ENCODE measurements around the gene COL13A1.

The COL13A1 gene

DNA sequence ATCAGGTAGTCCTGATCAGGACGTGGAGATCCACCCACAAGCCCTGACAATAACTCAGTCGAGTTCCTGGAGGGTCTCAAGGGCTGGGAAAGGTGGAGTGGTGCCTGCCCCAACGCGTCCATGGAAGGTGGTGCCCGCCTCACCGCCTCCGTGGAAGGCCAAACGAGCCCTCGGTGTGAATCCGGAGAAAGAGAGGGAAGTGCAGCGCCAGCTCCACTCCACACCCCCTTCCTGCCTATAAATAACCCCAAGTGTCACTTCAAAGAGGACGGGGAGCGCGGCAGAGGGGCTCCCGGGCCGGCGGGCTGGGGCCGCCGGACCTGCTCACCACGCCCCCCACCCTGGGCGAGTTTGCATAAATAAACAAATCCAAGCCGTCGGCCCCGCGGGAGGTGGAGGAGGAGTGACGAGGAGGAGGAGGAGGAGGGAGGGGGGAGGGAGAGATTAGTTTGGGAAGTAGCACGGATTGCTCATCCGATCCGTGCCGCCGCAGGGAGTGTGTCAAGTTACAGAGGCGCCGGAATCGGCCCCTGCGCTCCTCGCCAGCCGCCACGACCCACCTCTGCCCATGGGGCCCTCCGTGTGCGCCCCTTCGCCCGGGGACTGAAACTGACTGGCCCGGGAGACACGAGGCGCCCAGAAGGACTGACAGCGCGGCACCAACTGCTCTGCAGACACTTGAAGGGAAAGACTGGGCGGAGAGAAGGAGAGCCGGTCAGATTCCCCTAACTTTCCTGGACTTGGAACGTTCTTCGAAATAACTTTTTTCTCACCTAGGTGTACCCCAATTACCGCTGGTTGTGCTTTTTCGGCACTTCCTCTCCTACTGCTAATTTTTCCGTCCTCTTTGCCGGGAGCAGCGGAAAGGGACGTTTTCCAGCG is at the start of gene COL13A1:
TSS of gene COL13A1 (plus strand) at position 473 of the 882 bp plus-strand sequence. CDS start 518 bp downstream, outside the sequence.
- no peak for DNase-seq

- DNase-seq = no peak
Observed at GRCh38 chr10:69752479-69752878, 49.2 kb upstream of the COL13A1 start.

DNA sequence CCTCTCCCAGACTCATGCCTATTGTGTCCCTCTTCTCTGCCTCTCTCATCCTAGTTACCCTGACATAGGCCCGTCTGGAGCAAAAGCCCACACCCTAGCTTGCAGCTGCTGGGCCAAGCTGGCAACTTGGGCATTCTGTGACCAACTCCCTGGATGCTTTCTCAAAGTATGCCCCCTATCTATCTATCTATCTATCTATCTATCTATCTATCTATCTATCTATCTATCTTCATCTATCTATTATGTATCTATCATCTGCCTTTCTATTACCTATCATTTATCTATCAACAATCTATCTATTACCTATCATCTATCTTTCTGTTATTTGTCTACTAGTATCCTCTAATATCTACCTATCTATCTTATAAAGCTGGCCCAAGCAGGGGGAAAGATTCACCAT is 45.4 kb upstream of the COL13A1 start:
- DNase-seq = no peak

DNA sequence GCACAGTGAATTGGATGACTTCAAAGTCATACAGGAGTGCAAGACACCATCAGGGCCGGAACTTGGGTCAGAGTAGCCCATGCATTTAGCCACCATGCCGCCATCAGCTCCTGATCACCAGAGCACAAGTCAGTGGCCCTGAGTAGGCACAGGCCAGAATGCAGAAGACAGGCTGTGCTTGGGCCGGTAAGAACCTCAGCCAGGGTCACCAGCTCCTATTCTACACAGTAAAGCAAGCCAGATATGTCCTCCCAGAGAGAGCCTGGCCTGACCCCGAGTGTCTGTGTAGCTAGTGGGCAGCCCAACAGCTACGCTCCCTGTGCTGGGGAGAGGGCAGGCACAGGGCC is 44.5 kb upstream of the COL13A1 start:
- DNase-seq = no peak

DNA sequence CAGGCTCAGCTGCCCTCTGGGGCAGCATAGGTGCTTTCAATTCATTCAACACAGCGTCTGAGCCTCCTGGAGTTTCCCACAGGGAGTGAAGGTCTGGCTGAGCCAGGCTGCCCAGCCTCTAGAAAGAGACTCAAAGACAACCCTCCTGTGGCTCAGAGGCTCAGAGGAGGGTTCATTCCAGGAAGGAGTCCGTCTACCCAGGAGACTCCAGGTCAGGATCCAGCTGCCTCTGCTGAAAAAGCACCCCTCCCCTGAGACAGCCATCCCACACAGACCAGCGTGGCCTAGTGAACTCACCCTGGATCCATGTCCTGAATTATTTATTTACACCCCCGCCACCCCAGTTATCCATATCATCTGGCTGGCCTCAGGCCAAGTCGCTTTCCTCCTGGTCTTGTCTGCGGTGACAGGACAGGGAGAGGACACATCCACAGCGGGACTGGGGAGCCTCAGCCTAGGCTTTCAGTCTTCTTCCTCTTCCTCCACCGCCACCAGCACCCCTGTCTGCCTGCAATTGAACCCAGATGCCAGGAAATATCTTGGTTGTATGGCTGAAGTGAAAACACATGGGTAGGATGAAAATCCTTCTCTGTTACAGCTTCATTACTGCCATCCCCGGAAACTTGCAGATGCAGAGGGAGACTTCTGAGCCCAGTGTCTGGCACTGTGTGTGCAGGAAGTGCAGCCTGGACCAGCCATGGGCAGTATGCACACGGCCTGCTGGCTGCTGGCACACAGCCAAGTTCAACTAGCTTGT is 44.0 kb upstream of the COL13A1 start:
- no peak for DNase-seq

DNA sequence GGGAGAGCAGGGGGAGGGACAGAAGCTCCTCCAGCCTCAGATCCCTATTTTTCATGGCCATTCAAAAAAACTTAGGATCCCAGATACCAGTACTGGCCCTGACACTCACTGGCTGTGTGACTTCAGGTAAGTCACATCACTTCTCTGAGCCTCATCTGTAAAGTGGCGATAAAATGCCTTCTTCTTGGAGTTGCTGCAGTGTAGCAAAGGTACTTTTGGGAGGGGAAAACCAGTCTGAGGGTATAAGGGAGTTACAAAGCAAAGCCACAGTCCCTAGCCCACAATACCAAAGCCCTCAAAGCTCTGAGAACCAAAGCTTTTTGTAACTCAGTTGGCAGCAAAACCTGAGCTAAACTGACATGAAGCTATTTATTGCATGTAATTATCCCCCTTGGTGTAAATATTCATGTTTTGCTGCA is 43.4 kb upstream of the COL13A1 start:
- DNase-seq = no peak

DNA sequence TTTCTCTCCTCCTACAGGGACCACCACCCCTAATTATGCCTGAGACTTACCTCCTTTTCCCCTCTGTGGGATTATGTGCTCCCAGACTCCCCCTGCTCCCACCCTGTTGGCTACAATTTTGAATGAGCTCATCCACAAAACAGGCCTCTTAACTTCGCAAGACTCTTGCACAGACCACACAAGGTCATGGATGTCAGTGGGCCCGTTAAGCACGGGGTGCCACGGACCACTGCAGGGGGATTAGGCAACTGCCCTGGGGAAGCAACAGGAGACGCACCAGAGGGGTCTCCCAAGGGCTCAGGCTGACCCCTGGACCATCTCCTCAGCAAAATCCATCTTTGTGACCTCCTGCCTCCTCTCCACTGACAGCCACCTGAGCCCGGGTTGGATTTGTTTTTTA is 42.1 kb upstream of the COL13A1 start:
- no peak for DNase-seq

DNA sequence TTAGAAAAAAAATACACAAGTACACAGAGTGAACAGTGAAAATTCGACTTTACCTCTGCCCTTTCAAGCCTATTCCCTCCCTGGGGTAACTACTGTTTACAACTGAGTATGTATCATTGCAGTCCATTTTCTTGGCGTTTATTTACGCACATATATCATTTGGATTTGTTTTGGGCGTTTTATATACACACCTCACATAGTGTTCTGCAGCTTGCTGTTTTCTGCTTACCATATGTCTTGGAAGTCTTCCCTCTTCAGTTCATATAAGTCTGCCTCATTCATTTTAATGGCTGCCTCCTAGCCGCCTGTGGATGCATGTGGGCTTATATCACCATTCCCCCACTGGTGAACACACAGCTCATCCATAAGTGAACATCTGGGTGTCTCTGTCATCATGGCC is 41.6 kb upstream of the COL13A1 start:
- no peak for DNase-seq

- no peak for DNase-seq
Observed at GRCh38 chr10:69761320-69761719, 40.4 kb upstream of the COL13A1 start.

- no peak for DNase-seq
Observed at GRCh38 chr10:69766161-69766910, 35.4 kb upstream of the COL13A1 start.

GRCh38 chr10:69767793-69768192 is 33.9 kb upstream of the COL13A1 start:
- no peak for DNase-seq

DNA sequence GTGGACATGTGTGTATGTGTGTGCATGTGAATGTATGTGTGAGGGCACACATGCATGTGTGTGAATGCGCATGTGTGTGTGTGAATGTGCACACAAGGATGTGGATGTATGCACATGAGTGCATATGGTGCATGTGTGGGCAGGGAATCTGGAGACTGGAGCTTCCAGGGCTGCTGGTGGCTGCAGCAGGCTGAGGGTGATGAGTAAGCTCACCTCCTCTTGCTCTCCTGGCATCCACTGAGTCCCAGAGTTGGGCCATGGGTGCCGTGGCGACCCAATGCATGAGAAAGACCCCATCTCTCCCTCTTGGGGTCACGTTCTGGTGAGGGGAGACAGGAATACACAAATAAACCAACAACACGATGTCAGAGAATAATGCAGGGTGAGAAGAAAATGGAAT is 33.3 kb upstream of the COL13A1 start:
- no peak for DNase-seq

DNA sequence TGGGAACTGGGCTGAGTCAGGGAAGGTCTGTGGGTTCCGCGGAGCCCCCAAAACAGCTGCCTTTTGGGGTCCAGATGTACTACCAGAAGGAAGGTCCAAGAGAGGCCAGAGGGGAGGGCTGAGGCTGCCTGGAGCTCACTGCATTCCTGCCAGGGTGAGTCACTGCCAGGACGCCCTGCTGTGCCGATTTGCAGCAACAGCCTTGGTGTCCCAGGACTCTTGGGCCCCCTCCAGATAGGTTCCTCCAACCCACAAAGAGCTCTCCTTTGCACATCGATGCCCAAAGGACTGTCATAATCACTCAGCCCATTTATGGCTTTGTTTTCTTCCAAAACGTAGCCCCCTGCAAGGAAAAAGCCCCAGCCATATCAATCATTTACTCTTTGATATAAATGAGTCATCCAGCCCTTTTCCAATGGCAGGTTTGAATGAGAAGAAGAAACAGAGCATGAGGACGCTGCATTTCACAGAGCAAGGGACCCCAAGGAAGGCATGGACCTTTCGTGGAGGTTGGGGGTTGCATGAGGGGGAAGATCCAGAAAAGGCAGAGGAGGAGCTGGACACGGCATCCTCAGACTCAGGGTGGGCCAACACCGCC is 32.2 kb upstream of the COL13A1 start:
- DNase-seq = no peak

GRCh38 chr10:69772933-69773704 is 28.6 kb upstream of the COL13A1 start:
- no peak for DNase-seq

DNA sequence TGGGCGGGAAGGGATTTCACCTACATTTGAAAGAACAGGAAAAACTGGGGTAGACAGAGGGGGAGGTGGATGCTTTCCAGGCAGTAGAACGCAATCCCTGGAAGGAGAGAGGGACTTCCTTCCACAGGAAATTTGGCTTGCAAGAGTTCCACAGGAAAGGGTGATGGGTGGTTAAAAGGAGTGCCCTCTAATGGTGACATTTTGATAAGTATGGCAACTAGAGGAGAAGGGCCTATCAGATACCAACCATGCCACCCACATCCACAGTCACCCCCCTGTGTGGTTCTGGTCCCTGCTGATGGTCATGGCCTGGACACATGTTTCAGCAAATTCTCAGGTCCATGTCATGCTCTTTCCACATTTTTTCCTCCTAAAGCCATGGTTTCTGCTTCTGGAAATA is 27.1 kb upstream of the COL13A1 start:
- no peak for DNase-seq

DNA sequence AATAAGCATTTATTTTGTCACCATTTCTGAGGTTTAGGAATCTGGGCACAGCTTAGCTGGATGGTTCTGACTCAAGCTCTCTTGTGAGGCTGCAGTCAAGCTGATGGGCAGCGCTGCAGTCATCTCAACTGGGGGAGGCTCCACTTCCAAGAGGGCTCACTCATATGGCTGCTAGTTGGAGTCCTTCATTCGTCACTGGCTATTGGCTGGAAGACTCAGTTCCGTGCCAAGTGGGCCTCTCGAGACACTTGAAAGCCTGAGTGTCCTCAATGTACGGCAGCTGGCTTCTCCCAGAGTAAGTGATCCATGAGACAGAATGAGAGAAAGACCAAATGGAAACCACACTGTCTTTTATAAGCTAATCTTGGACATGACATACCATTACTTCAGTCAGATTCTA is 21.6 kb upstream of the COL13A1 start:
- no peak for DNase-seq

DNA sequence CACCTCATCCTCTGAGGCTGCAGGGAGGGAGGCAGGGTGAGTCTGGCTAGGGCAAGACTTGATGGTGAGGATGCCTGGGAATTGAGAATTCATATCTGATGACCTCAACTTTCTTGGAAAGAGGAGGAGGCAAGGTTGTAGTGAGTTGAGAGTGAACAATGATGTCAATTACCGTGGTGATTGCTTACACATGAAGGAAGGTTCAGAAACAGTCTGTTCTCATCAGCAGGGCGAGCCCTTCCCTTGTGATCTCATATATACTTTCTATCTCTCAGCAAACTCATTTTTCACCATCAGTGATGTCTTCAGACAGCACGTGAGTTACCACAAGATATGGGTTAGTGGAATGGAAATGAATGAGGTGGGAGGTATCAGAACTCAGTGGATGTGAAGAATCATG is 20.1 kb upstream of the COL13A1 start:
- no peak for DNase-seq

- DNase-seq = no peak
Observed at GRCh38 chr10:69783515-69783914, 18.2 kb upstream of the COL13A1 start.

GRCh38 chr10:69786791-69787190 is 14.9 kb upstream of the COL13A1 start:
- DNase-seq = no peak

- DNase-seq = no peak
Observed at GRCh38 chr10:69787681-69788080, 14.0 kb upstream of the COL13A1 start.

DNA sequence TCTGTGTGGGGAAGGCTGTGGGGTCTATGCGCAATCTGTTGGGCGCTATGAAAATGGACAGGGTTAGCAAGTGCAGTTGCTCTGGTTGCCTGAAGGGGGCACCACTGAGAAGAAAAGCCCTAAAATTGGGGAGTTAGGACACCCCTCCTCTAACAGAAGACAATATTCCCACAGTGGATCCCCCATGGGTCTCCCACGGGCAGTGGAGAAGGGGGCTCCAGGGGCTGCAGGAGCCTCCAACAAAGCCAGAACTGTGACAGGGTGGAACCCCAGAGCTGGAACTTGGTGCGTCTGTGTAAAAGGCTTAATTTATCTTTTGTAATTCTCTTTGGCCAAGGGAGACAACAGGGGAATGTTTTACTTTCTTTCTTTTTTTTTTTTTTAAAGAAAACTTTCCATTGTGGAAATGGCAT is 12.5 kb upstream of the COL13A1 start:
- DNase-seq = no peak

DNA sequence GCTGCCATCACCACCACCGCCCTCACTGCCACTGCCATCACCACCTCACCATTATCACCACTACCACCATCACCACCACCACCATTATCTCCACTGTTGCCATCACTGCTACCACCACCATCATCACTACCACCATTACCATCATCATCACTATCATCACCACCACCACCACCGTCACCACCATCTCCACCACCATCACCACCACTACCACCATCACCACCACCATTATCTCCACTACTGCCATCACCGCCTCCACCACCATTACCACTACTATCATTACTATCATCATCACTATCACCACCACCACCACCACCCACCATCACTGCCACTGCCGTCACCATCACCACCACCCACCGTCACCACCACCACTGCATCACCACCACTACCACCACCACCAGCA is 9.9 kb upstream of the COL13A1 start:
- DNase-seq = no peak

Data from activated T-cell treated with anti-CD3 and anti-CD28 coated beads for 4 hours (primary cell).